ENCODE data around the gene INSR. TPM values are rescaled to one million over a fixed set of nuclear protein-coding genes. Genes with fewer than 3 reads are reported as not detected.

INSR gene
- total and polyA plus RNA-seq, 2 experiments from 2014 or later: 6.2 to 11.7 TPM

DNA sequence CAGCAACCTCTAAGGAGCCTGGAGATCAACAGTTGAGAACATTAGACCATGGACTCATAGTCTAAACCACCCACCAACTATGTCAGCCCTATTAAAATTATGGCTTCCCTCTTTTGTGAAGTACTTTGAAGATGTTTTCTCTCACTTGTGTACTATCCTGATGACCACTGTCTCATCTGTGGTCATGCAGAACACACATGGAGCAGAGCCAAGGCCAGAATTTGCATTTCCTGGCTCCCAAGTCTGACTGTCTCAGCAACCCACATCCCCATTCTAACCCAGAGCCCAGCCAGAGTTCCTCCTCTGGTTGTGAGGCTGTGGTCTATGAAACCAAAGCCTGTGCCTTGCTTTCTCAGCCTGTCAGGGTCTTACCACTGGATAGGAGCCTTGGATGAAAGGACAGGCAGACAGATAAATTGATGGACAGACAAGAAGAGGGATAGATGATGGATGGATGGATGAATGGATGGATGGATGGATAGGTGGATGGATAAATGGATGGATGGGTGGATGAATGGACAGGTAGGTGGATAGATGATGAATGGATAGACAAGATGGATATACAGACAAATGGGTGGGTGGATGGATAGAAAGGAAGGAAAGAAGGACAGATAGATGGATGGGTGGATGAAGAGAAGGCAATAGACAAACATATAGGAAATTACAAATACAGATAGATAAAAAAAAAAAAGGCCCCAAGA lies 189.3 kb downstream of the INSR start:
- H3K9me3 ChIP-seq (ENCODE audit: low read depth): no peaks in the 10 kb centered on the region
- H3K27ac ChIP-seq: no peak overlapping the region
- H4K20me1 ChIP-seq (ENCODE audit: insufficient read depth): no peaks in the 10 kb centered on the region
- H2AFZ ChIP-seq: no peak overlapping the region
- no peaks in the 10 kb centered on the region for H3F3A ChIP-seq (ENCODE audit: insufficient read depth)
- H3K27me3 ChIP-seq (replicated peaks; ENCODE audit: insufficient read depth): no peaks in the 10 kb centered on the region
- no peaks in the 10 kb centered on the region for H3K79me2 ChIP-seq (ENCODE audit: insufficient read depth)
- no peaks in the 10 kb centered on the region for H3K36me3 ChIP-seq (ENCODE audit: low read depth)
- no peaks in the 10 kb centered on the region; the same call in 1 of the 2 replicates for H3K4me1 ChIP-seq (ENCODE audit: insufficient read depth)
- no peak for TF ChIP-seq EZH2phosphoT487 (IDR thresholded peaks at IDR 0.05; ENCODE audit: insufficient read depth, low read depth)
- TF ChIP-seq EZH2 (IDR thresholded peaks at IDR 0.05; ENCODE audit: insufficient read depth, poor library complexity, severe bottlenecking): no peak
- in situ Hi-C loops (cut with MboI): loop anchor here (25.0 kb wide), 1 partner anchor 232 kb away; the partner anchor contains the start of gene ARHGEF18
- H3K4me2 ChIP-seq (ENCODE audit: unreplicated experiment): no peak overlapping the region
- no peak overlapping the region for H3K9ac ChIP-seq
- H3K9me2 ChIP-seq (ENCODE audit: insufficient read depth): no peaks in the 10 kb centered on the region
- no peak overlapping the region for H3K4me3 ChIP-seq
- DNase-seq: no peak

DNA sequence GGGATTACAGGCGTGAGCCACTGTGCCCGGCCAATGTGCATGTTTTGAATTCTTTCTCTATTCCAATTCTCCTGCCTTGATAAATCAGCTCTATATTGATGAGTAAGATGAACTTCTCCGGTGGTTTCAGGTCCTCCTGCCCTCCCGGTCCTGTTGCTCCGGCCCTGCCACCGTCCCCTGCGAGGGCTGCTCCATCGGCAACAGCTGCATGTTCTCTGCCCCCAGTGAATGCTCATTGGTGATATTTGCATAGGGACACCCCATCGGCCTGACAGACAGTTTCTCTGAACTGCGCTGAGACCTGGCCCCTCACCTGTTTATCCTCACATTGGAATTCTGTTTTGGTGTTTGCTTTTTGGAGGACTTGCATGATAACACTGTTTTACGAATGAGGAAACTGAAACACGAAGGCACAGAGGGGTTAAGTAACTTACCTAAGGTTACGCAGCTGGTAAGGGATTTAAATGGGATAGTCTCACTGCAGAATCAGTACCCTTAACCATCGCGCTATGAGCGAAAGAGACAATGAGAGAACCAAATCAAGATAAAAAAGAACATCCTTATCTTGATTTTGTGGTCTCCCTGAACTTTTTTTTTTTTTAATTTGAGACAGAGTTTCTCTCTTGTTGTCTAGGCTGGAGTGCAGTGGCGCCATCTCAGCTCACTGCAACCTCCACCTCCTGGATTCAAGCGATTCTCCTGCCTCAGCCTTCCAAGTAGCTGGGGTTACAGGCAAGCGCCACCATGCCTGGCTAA lies 192.5 kb downstream of the INSR start:
- no peaks in the 10 kb centered on the region; the same call in 1 of the 2 replicates for H3K4me1 ChIP-seq (ENCODE audit: insufficient read depth)
- WGBS, 2 experiments (ENCODE audit: low coverage in 1 of 2, low lambda C conversion rate in 2 of 2, missing lambda C conversion rate in 2 of 2): 75 to 82% methylated on average over 19 of the region's 19 CpGs
- no peak overlapping the region for H3K27ac ChIP-seq
- no peaks in the 10 kb centered on the region for H4K20me1 ChIP-seq (ENCODE audit: insufficient read depth)
- no peaks in the 10 kb centered on the region for H3K79me2 ChIP-seq (ENCODE audit: insufficient read depth)
- no peak for TF ChIP-seq EZH2phosphoT487 (IDR thresholded peaks at IDR 0.05; ENCODE audit: insufficient read depth, low read depth)
- no peak for TF ChIP-seq EZH2 (IDR thresholded peaks at IDR 0.05; ENCODE audit: insufficient read depth, poor library complexity, severe bottlenecking)
- no peak overlapping the region for H3K4me3 ChIP-seq
- no peaks in the 10 kb centered on the region for H3K27me3 ChIP-seq (replicated peaks; ENCODE audit: insufficient read depth)
- H2AFZ ChIP-seq: no peak overlapping the region
- H3K9ac ChIP-seq: no peak overlapping the region
- peaks cover 7% of the 10 kb centered on the region; the same call in 1 of the 2 replicates for H3F3A ChIP-seq (ENCODE audit: insufficient read depth)
- DNase-seq: no peak
- H3K9me3 ChIP-seq (ENCODE audit: low read depth): no peaks in the 10 kb centered on the region
- no peaks in the 10 kb centered on the region for H3K9me2 ChIP-seq (ENCODE audit: insufficient read depth)
- H3K4me2 ChIP-seq (ENCODE audit: unreplicated experiment): no peak overlapping the region
- H3K36me3 ChIP-seq (ENCODE audit: low read depth): no peaks in the 10 kb centered on the region
- in situ Hi-C loops (cut with MboI): loop anchor here (25.0 kb wide), 1 partner anchor 236 kb away; the partner anchor contains the start of gene ARHGEF18

DNA sequence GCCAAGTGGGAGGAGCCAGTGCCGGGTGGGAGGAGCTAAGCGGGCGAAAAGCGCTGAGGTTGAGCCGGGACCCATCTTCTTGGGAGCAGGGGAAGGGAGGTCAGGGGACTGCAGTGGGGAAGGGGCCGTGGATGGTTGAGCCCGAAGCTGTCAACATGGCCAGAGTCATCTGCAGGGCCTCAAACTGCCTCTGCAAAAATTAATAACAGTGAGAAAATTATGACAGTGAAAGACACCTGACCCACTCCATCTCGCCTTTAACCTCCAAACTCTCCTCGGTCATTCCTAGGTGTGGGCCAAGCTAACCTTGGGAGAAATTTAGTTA lies 194.7 kb downstream of the INSR start:
- Histone ChIP-seq H3K36me3 (ENCODE audit: low read depth) (no peaks in the 10 kb centered on the region), H3K27me3 (replicated peaks; ENCODE audit: insufficient read depth) (no peaks in the 10 kb centered on the region), H2AFZ (peak overlapping the region; percentile 87), H3K79me2 (ENCODE audit: insufficient read depth) (no peaks in the 10 kb centered on the region), H3K9me2 (ENCODE audit: insufficient read depth) (no peaks in the 10 kb centered on the region), H3F3A (ENCODE audit: insufficient read depth) (peaks cover 7% of the 10 kb centered on the region; the same call in 1 of the 2 replicates), H4K20me1 (ENCODE audit: insufficient read depth) (no peaks in the 10 kb centered on the region), H3K9me3 (ENCODE audit: low read depth) (no peaks in the 10 kb centered on the region), H3K4me3 (peak overlapping the region; percentile 75), H3K27ac (peak overlapping the region; percentile 76), H3K4me1 (ENCODE audit: insufficient read depth) (no peaks in the 10 kb centered on the region; the same call in 1 of the 2 replicates), H3K9ac (peak overlapping the region; percentile 82), H3K4me2 (ENCODE audit: unreplicated experiment) (peak overlapping the region; percentile 61)
- 18% methylated on average over 9 of the region's 9 CpGs for WGBS, 2 experiments (ENCODE audit: low coverage in 1 of 2, low lambda C conversion rate in 2 of 2, missing lambda C conversion rate in 2 of 2)
- DNase-seq: no peak
- in situ Hi-C loops (cut with MboI): no loop called here
- no peak for TF ChIP-seq EZH2 (IDR thresholded peaks at IDR 0.05; ENCODE audit: insufficient read depth, poor library complexity, severe bottlenecking)

DNA sequence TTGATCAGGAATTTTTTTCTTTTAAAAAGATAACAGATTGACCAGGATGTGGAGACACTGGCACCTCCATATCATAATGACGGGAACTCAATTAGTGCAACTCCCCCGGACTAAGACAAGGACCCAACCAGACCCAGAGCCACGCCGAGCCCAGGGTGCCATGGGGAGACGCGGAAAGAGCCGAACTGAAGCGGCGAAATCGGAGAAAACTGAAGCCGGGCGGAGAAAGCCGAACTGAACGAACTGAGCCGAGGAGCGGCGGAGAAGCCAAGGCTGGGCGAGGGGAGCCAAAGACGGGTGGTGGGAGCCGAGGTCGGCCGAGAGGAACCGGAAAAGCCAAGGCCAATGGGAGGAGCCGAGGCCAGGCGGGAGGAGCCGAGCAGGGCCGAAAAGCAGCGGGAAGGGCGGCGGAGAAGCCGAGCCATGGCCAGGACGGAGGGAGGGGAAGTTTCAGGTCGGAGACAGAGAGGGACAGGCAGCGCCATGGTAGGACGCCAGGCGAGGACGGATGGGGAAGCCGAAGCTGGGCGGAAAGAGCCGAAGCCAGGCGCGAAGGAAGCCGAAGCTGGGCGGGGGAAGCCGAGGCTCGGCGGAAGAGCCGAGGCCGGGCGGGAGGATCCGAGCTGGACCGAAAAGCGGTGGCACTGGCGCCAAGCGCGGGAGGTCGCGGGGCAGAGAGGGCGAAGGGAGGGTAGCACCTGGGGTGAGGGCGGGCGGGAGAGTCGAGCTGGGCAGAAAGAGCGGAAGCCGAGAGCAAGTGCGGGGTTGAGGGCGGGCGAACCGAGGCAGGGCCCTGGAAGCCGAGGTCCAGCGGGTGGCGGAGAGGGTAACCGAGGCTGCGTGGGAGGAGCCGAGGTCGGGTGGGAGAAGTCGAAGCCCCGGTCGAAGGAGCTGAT lies 195.3 kb downstream of the INSR start:
- H3K27ac ChIP-seq: peak overlapping the region; percentile 76
- in situ Hi-C loops (cut with MboI): no loop called here

More for the DNA sequence above, 195.3 kb downstream of the INSR start:
- peak overlapping the region; percentile 61 for H3K4me2 ChIP-seq (ENCODE audit: unreplicated experiment)
- peak overlapping the region; percentile 82 for H3K9ac ChIP-seq
- DNase-seq: peak; percentile 97
- peak overlapping the region; percentile 75 for H3K4me3 ChIP-seq
- H3F3A ChIP-seq (ENCODE audit: insufficient read depth): peaks cover 7% of the 10 kb centered on the region; the same call in 1 of the 2 replicates
- H3K27me3 ChIP-seq (replicated peaks; ENCODE audit: insufficient read depth): no peaks in the 10 kb centered on the region
- H3K4me1 ChIP-seq (ENCODE audit: insufficient read depth): no peaks in the 10 kb centered on the region; the same call in 1 of the 2 replicates
- 1% methylated on average over 51 to 78 of the region's 78 CpGs for WGBS, 2 experiments (ENCODE audit: low coverage in 1 of 2, low lambda C conversion rate in 2 of 2, missing lambda C conversion rate in 2 of 2)
- H2AFZ ChIP-seq: peak overlapping the region; percentile 87
- TF ChIP-seq EZH2phosphoT487 (IDR thresholded peaks at IDR 0.05; ENCODE audit: insufficient read depth, low read depth) (no peak), EZH2 (IDR thresholded peaks at IDR 0.05; ENCODE audit: insufficient read depth, poor library complexity, severe bottlenecking) (no peak)
- H3K9me2 ChIP-seq (ENCODE audit: insufficient read depth): no peaks in the 10 kb centered on the region
- no peaks in the 10 kb centered on the region for H3K36me3 ChIP-seq (ENCODE audit: low read depth)
- no peaks in the 10 kb centered on the region for H3K9me3 ChIP-seq (ENCODE audit: low read depth)
- no peaks in the 10 kb centered on the region for H4K20me1 ChIP-seq (ENCODE audit: insufficient read depth)
- no peaks in the 10 kb centered on the region for H3K79me2 ChIP-seq (ENCODE audit: insufficient read depth)
